BJ (cell line): ENCODE results near the gene RGS6. TPM values are rescaled to one million over a fixed set of nuclear protein-coding genes. Genes with fewer than 3 reads are reported as not detected.

Experiments used
- CTCF ChIA-PET: fragments of 350-600 bp; formaldehyde crosslinking; extraction: SDS; loops from one replicate; lab custom pipeline; 2021; ENCODE audit warnings: antibody characterized with exemption, inconsistent platforms; lab: Yijun Ruan, JAX
- POLR2A ChIA-PET: fragments of 300-600 bp; sonication (Branson Sonifier 250); formaldehyde crosslinking; extraction: SDS; loops from one replicate; lab custom pipeline; 2021; ENCODE audit warnings: antibody characterized with exemption; lab: Charles Lee
- DNase-seq: peaks from one replicate; pipeline ENCODE4 v3.0.0-alpha.2; 2011; ENCODE audit warnings: low read depth
- H3K27me3 ChIP-seq: 2 replicates; pipeline ENCODE4 v1.6.0; 2011; ENCODE audit warnings: low read length; ENCODE audit not compliant: control insufficient read depth, insufficient read depth
- H3K36me3 ChIP-seq: 2 replicates; pipeline ENCODE4 v1.5.1; 2011; ENCODE audit warnings: low read length; ENCODE audit not compliant: control insufficient read depth, insufficient read depth
- H3K4me3 ChIP-seq: 2 replicates; pipeline ENCODE4 v1.5.1; 2011; ENCODE audit warnings: low read depth, mild to moderate bottlenecking, control low read depth, low read length
- CTCF ChIP-seq: IDR thresholded peaks from 2 replicates; pipeline ENCODE4 v1.5.1; 2011; ENCODE audit warnings: low read depth, mild to moderate bottlenecking, control low read depth, inconsistent platforms, low read length, moderate library complexity; ENCODE audit not compliant: insufficient read depth
- polyA plus RNA-seq: library from polyadenylated mRNA; depleted of rRNA; stranded (reverse); fragments of >200 nt; gene quantifications from 2 replicates; pipeline ENCODE4 v1.2.3, GENCODE V29; 2011

RGS6 gene
- polyA plus RNA-seq, 1 experiment: not detected

DNA sequence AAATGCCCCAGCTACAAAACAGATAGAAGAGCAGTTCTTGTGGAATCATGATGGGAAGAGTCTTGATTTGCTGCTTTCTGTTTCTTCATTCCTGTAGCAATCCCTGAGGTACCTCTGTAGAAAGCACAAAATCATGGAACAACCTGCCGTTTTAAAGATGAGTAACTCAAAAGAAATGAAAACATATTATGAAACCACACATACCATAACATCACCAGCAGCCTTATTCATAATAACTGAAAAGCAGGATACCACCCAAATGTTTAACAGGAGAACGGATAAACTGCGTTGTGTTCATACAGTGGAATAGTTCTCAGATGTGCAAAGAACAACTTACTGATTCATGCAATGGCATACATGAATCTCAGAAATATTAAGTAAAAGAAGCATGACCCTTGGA is 188.1 kb downstream of the RGS6 start:
- no peak for TF ChIP-seq CTCF
- no peak overlapping the region for H3K4me3 ChIP-seq
- no peaks in the 10 kb centered on the region for H3K27me3 ChIP-seq
- no peaks in the 10 kb centered on the region for H3K36me3 ChIP-seq
- CTCF ChIA-PET: interaction anchor here (0.7 to 1.2 kb wide), 2 partner anchors 10 to 16 kb away, joined by 3 read pairs; no protein-coding TSS in a partner anchor
- no peak for DNase-seq
- POLR2A ChIA-PET: no interaction called here

GRCh38 chr14:72123755-72124154 is 191.5 kb downstream of the RGS6 start:
- ChIA-PET POLR2A (no interaction called here), CTCF (no interaction called here)
- no peak for DNase-seq
- no peaks in the 10 kb centered on the region for H3K36me3 ChIP-seq
- no peak for TF ChIP-seq CTCF
- no peaks in the 10 kb centered on the region for H3K27me3 ChIP-seq
- no peak overlapping the region for H3K4me3 ChIP-seq

DNA sequence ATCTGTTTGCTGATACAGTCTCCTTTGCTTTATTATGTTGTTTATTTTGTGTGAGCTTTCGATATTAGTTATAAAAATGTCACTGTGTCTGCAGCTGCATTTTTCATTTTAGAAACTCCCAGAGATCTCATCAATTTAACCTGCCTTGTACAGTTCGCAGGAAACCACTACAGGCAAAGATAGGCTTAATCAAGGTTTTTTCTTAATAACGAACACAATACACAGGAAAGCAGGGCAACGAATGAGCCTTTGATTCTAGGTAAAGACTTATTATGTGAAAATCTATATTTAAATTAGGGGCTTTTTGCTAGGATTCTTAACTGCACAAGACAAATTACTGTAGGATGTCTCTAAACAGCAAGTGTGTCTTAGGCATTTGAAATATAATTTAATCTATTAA is 191.9 kb downstream of the RGS6 start:
- H3K27me3 ChIP-seq: no peaks in the 10 kb centered on the region
- ChIA-PET POLR2A (no interaction called here), CTCF (no interaction called here)
- DNase-seq: no peak
- no peak for TF ChIP-seq CTCF
- no peaks in the 10 kb centered on the region for H3K36me3 ChIP-seq
- no peak overlapping the region for H3K4me3 ChIP-seq

- ChIA-PET POLR2A (no interaction called here), CTCF (no interaction called here)
- Histone ChIP-seq H3K4me3 (no peak overlapping the region), H3K27me3 (no peaks in the 10 kb centered on the region), H3K36me3 (no peaks in the 10 kb centered on the region)
- no peak for DNase-seq
- TF ChIP-seq CTCF: no peak
Measured at GRCh38 chr14:72126091-72126490, 193.9 kb downstream of the RGS6 start.

- H3K4me3 ChIP-seq: no peak overlapping the region
- CTCF ChIA-PET: no interaction called here
- no peaks in the 10 kb centered on the region for H3K27me3 ChIP-seq
- POLR2A ChIA-PET: no interaction called here
- H3K36me3 ChIP-seq: no peaks in the 10 kb centered on the region
- no peak for TF ChIP-seq CTCF
- no peak for DNase-seq
Measured at GRCh38 chr14:72126561-72126960, 194.3 kb downstream of the RGS6 start.
